Body of pancreas (tissue), 4 donors: ENCODE measurements around the gene CDC42EP4. TPM values are rescaled to one million over a fixed set of nuclear protein-coding genes. Genes with fewer than 3 reads are reported as not detected.
"Not testable (repeated sequence)": the region's sequence is repeated elsewhere in the genome, so short reads cannot be mapped to it uniquely, and the experiment has no call there.

ENCODE experiments used
- ATAC-seq: fragments of 150-250 bp; one replicate; pipeline ENCODE4 v1.9.1; 2016
- DNase-seq, 4 donors: peaks; one replicate each; pipeline ENCODE4 v3.0.0-alpha.2; 2019
- H3K27ac ChIP-seq, 4 donors: fragments of 200-600 bp; sonication (generic); 1 replicate in 3 of 4; 2 replicates in 1 of 4; pipeline versions ENCODE4 v1.5.1 to v1.6.1; 2016 to 2019; ENCODE audit warnings: mild to moderate bottlenecking in 1 of 4, mixed read lengths in 1 of 4, moderate library complexity in 1 of 4
- H3K27me3 ChIP-seq, 2 donors: fragments of 200-600 bp; sonication (generic); one replicate each; pipeline ENCODE4 v1.6.0; 2016; ENCODE audit warnings: mild to moderate bottlenecking in 1 of 2
- H3K36me3 ChIP-seq, 2 donors: fragments of 200-600 bp; sonication (generic); replicated peaks in 1 of 2; 2 replicates each; pipeline ENCODE4 v1.5.1; 2016; ENCODE audit warnings: low read depth in 2 of 2; ENCODE audit not compliant: insufficient read depth in 1 of 2
- H3K4me1 ChIP-seq: fragments of 200-600 bp; sonication (generic); one replicate; pipeline ENCODE4 v1.6.0; 2016
- H3K4me3 ChIP-seq, 2 donors: fragments of 200-600 bp; sonication (generic); 1 replicate in 1 of 2; 2 replicates in 1 of 2; pipeline ENCODE4 v1.5.1; 2016 to 2019
- H3K9me3 ChIP-seq, 3 donors: fragments of 200-600 bp; sonication (generic); 1 replicate in 2 of 3; 2 replicates in 1 of 3; pipeline ENCODE4 v1.5.1; 2016
- CTCF ChIP-seq, 7 experiments: fragments of 450-650 bp in 4 of 7; fragments of 200-600 bp in 3 of 7; sonication (generic) in 3 of 7; IDR thresholded peaks; one replicate each; pipeline ENCODE4 v1.5.1; 2016 to 2019; ENCODE audit warnings: antibody characterized with exemption in 7 of 7
- POLR2A ChIP-seq, 3 donors: fragments of 450-650 bp; IDR thresholded peaks; one replicate each; pipeline ENCODE4 v1.6.1; 2016; ENCODE audit warnings: antibody characterized with exemption in 3 of 3, mild to moderate bottlenecking in 2 of 3
- WGBS, 2 donors: methylation state at CpG; one replicate each; pipeline ENCODE4 v1.1.5; 2017; 5-methylcytosine and 5-hydroxymethylcytosine counted together
- intact Hi-C: fragments of 100-400 bp; cut with DNase I; formaldehyde crosslinking; loops from one replicate; pipeline ENCODE4 v1.15.1; 2023
- total RNA-seq, 2 donors: library from RNA; depleted of rRNA; stranded (reverse); fragments of >200 nt; gene quantifications; one replicate each; pipeline ENCODE4 v1.1.0, GENCODE V29; 2016

The CDC42EP4 gene
- total RNA-seq, 2 donors from 2014 or later: 47.0 to 60.6 TPM

GRCh38 chr17:73337330-73337710 is 25.5 kb upstream of the CDC42EP4 start:
- Histone ChIP-seq H3K27ac (no peak overlapping the region), H3K4me3 (no peak overlapping the region), H3K27me3 (no peaks in the 10 kb centered on the region), H3K9me3 (no peaks in the 10 kb centered on the region), H3K36me3 (no peaks in the 10 kb centered on the region), H3K4me1 (peaks cover 11% of the 10 kb centered on the region)
- no peak for ATAC-seq
- 43 to 67% methylated on average over 3 to 4 of the region's 4 CpGs for WGBS, 2 donors
- intact Hi-C loops: no loop called here
- no peak for TF ChIP-seq CTCF (IDR thresholded peaks at IDR 0.05)
- no peak for TF ChIP-seq POLR2A (IDR thresholded peaks at IDR 0.05)
- DNase-seq: no peak

- no peak overlapping the region for H3K4me3 ChIP-seq
- no peaks in the 10 kb centered on the region for H3K9me3 ChIP-seq
- no peak overlapping the region for H3K27ac ChIP-seq
- ATAC-seq (no peak), DNase-seq (no peak)
- 89 to 94% methylated on average over 11 to 13 of the region's 13 CpGs for WGBS, 2 donors
- TF ChIP-seq CTCF (IDR thresholded peaks at IDR 0.05) (no peak), POLR2A (IDR thresholded peaks at IDR 0.05) (no peak)
- no peaks in the 10 kb centered on the region for H3K36me3 ChIP-seq
- intact Hi-C loops: no loop called here
- peaks cover 5% of the 10 kb centered on the region for H3K4me1 ChIP-seq
- no peaks in the 10 kb centered on the region for H3K27me3 ChIP-seq
Observed at GRCh38 chr17:73336408-73337329, 24.9 kb upstream of the CDC42EP4 start.

GRCh38 chr17:73335591-73336407 is 24.0 kb upstream of the CDC42EP4 start:
- Histone ChIP-seq H3K36me3 (no peaks in the 10 kb centered on the region), H3K9me3 (no peaks in the 10 kb centered on the region), H3K27ac (no peak overlapping the region), H3K4me1 (no peaks in the 10 kb centered on the region), H3K4me3 (no peak overlapping the region), H3K27me3 (no peaks in the 10 kb centered on the region)
- TF ChIP-seq POLR2A (IDR thresholded peaks at IDR 0.05) (no peak), CTCF (IDR thresholded peaks at IDR 0.05) (no peak)
- intact Hi-C loops: no loop called here
- WGBS, 2 donors: 83 to 90% methylated on average over 10 to 12 of the region's 12 CpGs
- DNase-seq (no peak), ATAC-seq (no peak)

- Histone ChIP-seq H3K27me3 (no peaks in the 10 kb centered on the region), H3K4me1 (no peaks in the 10 kb centered on the region), H3K27ac (no peak overlapping the region), H3K4me3 (no peak overlapping the region), H3K9me3 (no peaks in the 10 kb centered on the region), H3K36me3 (no peaks in the 10 kb centered on the region)
- 63 to 71% methylated on average over 9 to 12 of the region's 12 CpGs for WGBS, 2 donors
- DNase-seq: peak in 1 of 4 donors; percentile 49
- no peak for TF ChIP-seq POLR2A (IDR thresholded peaks at IDR 0.05)
- no peak for TF ChIP-seq CTCF (IDR thresholded peaks at IDR 0.05)
- intact Hi-C loops: no loop called here
- no peak for ATAC-seq
Observed at GRCh38 chr17:73334771-73335513, 23.1 kb upstream of the CDC42EP4 start.

GRCh38 chr17:73333445-73333844 is 21.6 kb upstream of the CDC42EP4 start:
- DNase-seq, H3K27ac ChIP-seq, intact Hi-C loops, H3K9me3 ChIP-seq, H3K4me3 ChIP-seq, H3K4me1 ChIP-seq, ATAC-seq, H3K36me3 ChIP-seq, H3K27me3 ChIP-seq: not testable (repeated sequence)
- WGBS, 2 donors: 82 to 96% methylated on average over 9 of the region's 9 CpGs
